KOPT-K1 (cell line): ENCODE results near the gene GPC3.

Experiments used
- H3K27ac ChIP-seq: fragments of 200-600 bp; sonication (generic); 2 replicates; pipeline ENCODE4 v1.5.1; 2016; ENCODE audit warnings: antibody characterized with exemption, mild to moderate bottlenecking, low read depth, low read length; ENCODE audit not compliant: poor library complexity, severe bottlenecking
- H3K36me3 ChIP-seq: fragments of 200-600 bp; sonication (generic); 2 replicates; pipeline ENCODE4 v1.5.1; 2017; ENCODE audit warnings: antibody characterized with exemption, mild to moderate bottlenecking, low read length, moderate library complexity; ENCODE audit not compliant: insufficient read depth
- H3K9me3 ChIP-seq: fragments of 200-600 bp; sonication (generic); 2 replicates; pipeline ENCODE4 v1.5.1; 2017; ENCODE audit warnings: antibody characterized with exemption, low read length, mild to moderate bottlenecking; ENCODE audit not compliant: insufficient read depth, poor library complexity, severe bottlenecking

GPC3 gene

GRCh38 chrX:133575501-133576136 is 409.8 kb downstream of the GPC3 start:
- H3K9me3 ChIP-seq = no peaks in the 10 kb centered on the region
- H3K27ac ChIP-seq = no peak overlapping the region
- H3K36me3 ChIP-seq = no peaks in the 10 kb centered on the region

GRCh38 chrX:133574716-133575115 is 410.7 kb downstream of the GPC3 start:
- no peak overlapping the region for H3K27ac ChIP-seq

GRCh38 chrX:133570549-133570948 is 414.8 kb downstream of the GPC3 start:
- Histone ChIP-seq H3K36me3 (no peaks in the 10 kb centered on the region), H3K9me3 (no peaks in the 10 kb centered on the region), H3K27ac (no peak overlapping the region)

More at GRCh38 chrX:133574716-133575115, 410.7 kb downstream of the GPC3 start:
- H3K9me3 ChIP-seq = no peaks in the 10 kb centered on the region
- no peaks in the 10 kb centered on the region for H3K36me3 ChIP-seq

- Histone ChIP-seq H3K36me3 (no peaks in the 10 kb centered on the region), H3K9me3 (no peaks in the 10 kb centered on the region), H3K27ac (no peak overlapping the region)
Observed at GRCh38 chrX:133569217-133569616, 416.2 kb downstream of the GPC3 start.

- no peaks in the 10 kb centered on the region for H3K9me3 ChIP-seq
- no peaks in the 10 kb centered on the region for H3K36me3 ChIP-seq
- no peak overlapping the region for H3K27ac ChIP-seq
Observed at GRCh38 chrX:133568109-133568508, 417.3 kb downstream of the GPC3 start.

- Histone ChIP-seq H3K9me3 (no peaks in the 10 kb centered on the region), H3K27ac (no peak overlapping the region)
Observed at GRCh38 chrX:133566876-133567275, 418.5 kb downstream of the GPC3 start.

GRCh38 chrX:133563705-133564104 is 421.7 kb downstream of the GPC3 start:
- no peaks in the 10 kb centered on the region for H3K36me3 ChIP-seq
- H3K27ac ChIP-seq = no peak overlapping the region
- H3K9me3 ChIP-seq = no peaks in the 10 kb centered on the region

More at GRCh38 chrX:133566876-133567275, 418.5 kb downstream of the GPC3 start:
- H3K36me3 ChIP-seq = no peaks in the 10 kb centered on the region

- H3K27ac ChIP-seq = no peak overlapping the region
Observed at GRCh38 chrX:133561251-133561650, 424.1 kb downstream of the GPC3 start.

GRCh38 chrX:133559909-133560308 is 425.5 kb downstream of the GPC3 start:
- no peaks in the 10 kb centered on the region for H3K9me3 ChIP-seq
- H3K36me3 ChIP-seq = no peaks in the 10 kb centered on the region
- H3K27ac ChIP-seq = no peak overlapping the region

More at GRCh38 chrX:133561251-133561650, 424.1 kb downstream of the GPC3 start:
- Histone ChIP-seq H3K9me3 (no peaks in the 10 kb centered on the region), H3K36me3 (no peaks in the 10 kb centered on the region)

GRCh38 chrX:133555782-133556458 is 429.5 kb downstream of the GPC3 start:
- H3K27ac ChIP-seq = no peak overlapping the region
- H3K36me3 ChIP-seq = no peaks in the 10 kb centered on the region
- no peaks in the 10 kb centered on the region for H3K9me3 ChIP-seq

- no peaks in the 10 kb centered on the region for H3K36me3 ChIP-seq
- H3K9me3 ChIP-seq = no peaks in the 10 kb centered on the region
- no peak overlapping the region for H3K27ac ChIP-seq
Observed at GRCh38 chrX:133550665-133551485, 434.5 kb downstream of the GPC3 start.

- no peaks in the 10 kb centered on the region for H3K36me3 ChIP-seq
Observed at GRCh38 chrX:133549295-133549933, 436.0 kb downstream of the GPC3 start.

GRCh38 chrX:133546441-133546840 is 439.0 kb downstream of the GPC3 start:
- H3K9me3 ChIP-seq = no peaks in the 10 kb centered on the region
- no peak overlapping the region for H3K27ac ChIP-seq
- H3K36me3 ChIP-seq = no peaks in the 10 kb centered on the region

More at GRCh38 chrX:133549295-133549933, 436.0 kb downstream of the GPC3 start:
- H3K27ac ChIP-seq = no peak overlapping the region
- no peaks in the 10 kb centered on the region for H3K9me3 ChIP-seq

- no peaks in the 10 kb centered on the region for H3K36me3 ChIP-seq
- H3K27ac ChIP-seq = no peak overlapping the region
- H3K9me3 ChIP-seq = no peaks in the 10 kb centered on the region
Observed at GRCh38 chrX:133544778-133545177, 440.6 kb downstream of the GPC3 start.

GRCh38 chrX:133544115-133544514 is 441.3 kb downstream of the GPC3 start:
- H3K9me3 ChIP-seq = no peaks in the 10 kb centered on the region
- H3K36me3 ChIP-seq = no peaks in the 10 kb centered on the region
- no peak overlapping the region for H3K27ac ChIP-seq
